Measurements from ENCODE around the gene BCR. TPM values are rescaled to one million over a fixed set of nuclear protein-coding genes. Genes with fewer than 3 reads are reported as not detected.

The BCR gene
- total and polyA plus RNA-seq, 2 of the 13 experiments (the other 11 are each of a cell fraction or from before 2014, with no cell fraction given), result 19.9 to 33.6 TPM

- in situ Hi-C loops (cut with HindIII; ENCODE audit: extremely low pct_ligation_motif_present, low pct_unique_long_range_greater_than_20kb) (no loop called here), intact Hi-C loops (cut with micrococcal nuclease; ENCODE audit: unreplicated experiment) (no loop called here)
- H2AFZ ChIP-seq (ENCODE audit: low read length), result no peak overlapping the region
- H3K36me3 ChIP-seq (replicated peaks in 1 of 2; ENCODE audit: control insufficient read depth in 1 of 2, insufficient read depth in 2 of 2, low read length in 2 of 2), result peaks cover 1 to 16% of the 10 kb centered on the region in 2 experiments; a peak in 1 of 5 replicates
- POLR2A ChIA-PET, result no interaction called here
- H3K27ac ChIP-seq (ENCODE audit: extremely low read length, insufficient read depth, low read length), result no peak overlapping the region
- no peaks in the 10 kb centered on the region for H3K9me3 ChIP-seq (ENCODE audit: low read length)
- WGBS (ENCODE audit: low lambda C conversion rate), result 95% methylated on average over 11 of the region's 11 CpGs
- H3K9ac ChIP-seq (ENCODE audit: insufficient read depth, low read depth, low read length), result no peak overlapping the region
- H3K4me1 ChIP-seq (ENCODE audit: insufficient read depth, low read length), result peaks cover 40% of the 10 kb centered on the region
- peaks cover 23% of the 10 kb centered on the region for H4K20me1 ChIP-seq (ENCODE audit: insufficient read depth, low read length)
- TF ChIP-seq ZNF710 (CRISPR knock-in tag; IDR thresholded peaks at IDR 0.05; ENCODE audit: borderline replicate concordance) (no peak), ZNF121 (CRISPR knock-in tag; IDR thresholded peaks at IDR 0.05) (peak; percentile 84), ZNF230 (CRISPR knock-in tag; IDR thresholded peaks at IDR 0.05) (no peak)
- CTCF ChIA-PET (ENCODE audit: low intra/inter-chr PET ratio, low total read pairs), result no interaction called here
- BruUV-seq (replicated peaks), result no TSS peak
- FAIRE-seq, result no peak
- peaks cover 79% of the 10 kb centered on the region for H3K79me2 ChIP-seq (ENCODE audit: insufficient read depth, low read length)
- ATAC-seq, result no peak
- no peak overlapping the region for H3K4me2 ChIP-seq (ENCODE audit: low read depth, low read length)
- DNase-seq (ENCODE audit: low spot score), result no peak
- H3K4me3 ChIP-seq (replicated peaks in 1 of 3; ENCODE audit: insufficient read depth in 1 of 3, low read depth in 2 of 3, low read length in 3 of 3), result no peak overlapping the region
- H3K27me3 ChIP-seq (ENCODE audit: control insufficient read depth in 1 of 2, insufficient read depth in 2 of 2, low read length in 2 of 2), result no peaks in the 10 kb centered on the region
Observed at GRCh38 chr22:23213581-23214334, 33.4 kb downstream of the BCR start.

GRCh38 chr22:23214398-23214797 lies 34.1 kb downstream of the BCR start:
- Histone ChIP-seq H3K4me2 (ENCODE audit: low read depth, low read length) (no peak overlapping the region), H3K9ac (ENCODE audit: insufficient read depth, low read depth, low read length) (no peak overlapping the region), H3K79me2 (ENCODE audit: insufficient read depth, low read length) (peaks cover 81% of the 10 kb centered on the region), H3K27ac (ENCODE audit: extremely low read length, insufficient read depth, low read length) (no peak overlapping the region), H3K27me3 (ENCODE audit: control insufficient read depth in 1 of 2, insufficient read depth in 2 of 2, low read length in 2 of 2) (no peaks in the 10 kb centered on the region), H2AFZ (ENCODE audit: low read length) (no peak overlapping the region), H3K36me3 (replicated peaks in 1 of 2; ENCODE audit: control insufficient read depth in 1 of 2, insufficient read depth in 2 of 2, low read length in 2 of 2) (peaks cover 1 to 14% of the 10 kb centered on the region in 2 experiments; a peak in 1 of 5 replicates), H3K4me1 (ENCODE audit: insufficient read depth, low read length) (peaks cover 47% of the 10 kb centered on the region), H4K20me1 (ENCODE audit: insufficient read depth, low read length) (peaks cover 30% of the 10 kb centered on the region), H3K4me3 (replicated peaks in 1 of 3; ENCODE audit: insufficient read depth in 1 of 3, low read depth in 2 of 3, low read length in 3 of 3) (no peak overlapping the region), H3K9me3 (ENCODE audit: low read length) (no peaks in the 10 kb centered on the region)
- no TSS peak for BruUV-seq (replicated peaks)
- in situ Hi-C loops (cut with HindIII; ENCODE audit: extremely low pct_ligation_motif_present, low pct_unique_long_range_greater_than_20kb), result no loop called here
- 97% methylated on average over 9 of the region's 9 CpGs for WGBS (ENCODE audit: low lambda C conversion rate)
- ChIA-PET POLR2A (no interaction called here), CTCF (ENCODE audit: low intra/inter-chr PET ratio, low total read pairs) (no interaction called here)
- FAIRE-seq, result no peak
- ATAC-seq, result no peak
- no peak for DNase-seq (ENCODE audit: low spot score)
- intact Hi-C loops (cut with micrococcal nuclease; ENCODE audit: unreplicated experiment), result no loop called here
- TF ChIP-seq REST (IDR thresholded peaks at IDR 0.05; ENCODE audit: borderline replicate concordance in 1 of 2, low read depth in 1 of 2, low read length in 2 of 2), result no peak
- TF ChIP-seq ZNF629 (CRISPR knock-in tag; conservative IDR thresholded peaks at IDR 0.05), result no peak
- TF ChIP-seq ZNF577 (CRISPR knock-in tag; IDR thresholded peaks at IDR 0.05; ENCODE audit: borderline replicate concordance, low read depth), result no peak
- TF ChIP-seq TFDP1 (CRISPR knock-in tag; IDR thresholded peaks at IDR 0.05; ENCODE audit: borderline replicate concordance), result no peak
- TF ChIP-seq GATAD1 (CRISPR knock-in tag; IDR thresholded peaks at IDR 0.05), result no peak
- TF ChIP-seq ZNF766 (CRISPR knock-in tag; IDR thresholded peaks at IDR 0.05; ENCODE audit: borderline replicate concordance), result no peak
